SU-DHL-6 (cell line): ENCODE measurements around the gene TEAD3.
"Not testable (repeated sequence)": the region's sequence is repeated elsewhere in the genome, so short reads cannot be mapped to it uniquely, and the experiment has no call there.

Source experiments
- EZH2phosphoT487 ChIP-seq: fragments of 200-600 bp; sonication (generic), shearing (Covaris generic); conservative IDR thresholded peaks from 2 replicates; pipeline ENCODE4 v1.6.1; 2018; ENCODE audit warnings: mild to moderate bottlenecking, antibody characterized with exemption, low read length, moderate library complexity, mixed read lengths
- TF ChIP-seq, protein P1 (sequence below): fragments of 200-600 bp; sonication (generic); IDR thresholded peaks from one replicate; pipeline ENCODE4 v1.5.1; 2017; ENCODE audit warnings: antibody characterized with exemption, mild to moderate bottlenecking, low read length, moderate library complexity; ENCODE audit not compliant: insufficient read depth, poor library complexity, severe bottlenecking

DNA sequence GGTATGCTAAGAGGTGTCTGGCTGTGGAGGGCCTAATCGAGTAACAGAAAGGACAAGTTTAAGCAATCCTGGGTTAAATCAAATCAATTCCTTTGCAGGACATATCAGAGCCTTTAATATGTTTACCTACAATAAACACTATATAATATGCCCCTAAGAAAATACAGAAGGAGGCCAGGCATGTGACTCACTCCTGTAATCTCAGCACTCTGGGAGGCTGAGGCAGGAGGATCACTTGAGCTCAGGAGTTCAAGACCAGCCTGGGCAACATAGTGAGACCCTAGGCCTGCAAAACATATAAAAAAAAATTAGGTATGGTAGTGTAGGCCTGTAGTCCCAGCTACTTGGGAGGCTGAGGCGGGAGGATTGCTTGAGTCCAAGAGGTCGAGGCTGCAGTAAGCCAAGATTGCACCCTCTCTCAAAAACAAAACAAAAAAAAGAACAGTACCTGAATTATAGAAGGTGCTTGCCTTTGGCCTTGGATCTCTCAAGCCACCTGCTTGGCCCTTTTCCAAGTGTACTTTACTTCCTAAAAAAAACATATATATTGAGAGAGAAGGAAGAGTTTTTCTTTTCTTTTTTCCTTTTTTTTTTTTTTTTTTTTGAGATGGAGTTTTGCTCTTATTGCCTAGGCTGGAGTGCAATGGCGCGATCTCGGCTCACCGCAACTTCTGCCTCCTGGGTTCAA lies 58.4 kb downstream of the TEAD3 start:
- TF ChIP-seq EZH2phosphoT487: not testable (repeated sequence)
- TF ChIP-seq, protein P1, sequence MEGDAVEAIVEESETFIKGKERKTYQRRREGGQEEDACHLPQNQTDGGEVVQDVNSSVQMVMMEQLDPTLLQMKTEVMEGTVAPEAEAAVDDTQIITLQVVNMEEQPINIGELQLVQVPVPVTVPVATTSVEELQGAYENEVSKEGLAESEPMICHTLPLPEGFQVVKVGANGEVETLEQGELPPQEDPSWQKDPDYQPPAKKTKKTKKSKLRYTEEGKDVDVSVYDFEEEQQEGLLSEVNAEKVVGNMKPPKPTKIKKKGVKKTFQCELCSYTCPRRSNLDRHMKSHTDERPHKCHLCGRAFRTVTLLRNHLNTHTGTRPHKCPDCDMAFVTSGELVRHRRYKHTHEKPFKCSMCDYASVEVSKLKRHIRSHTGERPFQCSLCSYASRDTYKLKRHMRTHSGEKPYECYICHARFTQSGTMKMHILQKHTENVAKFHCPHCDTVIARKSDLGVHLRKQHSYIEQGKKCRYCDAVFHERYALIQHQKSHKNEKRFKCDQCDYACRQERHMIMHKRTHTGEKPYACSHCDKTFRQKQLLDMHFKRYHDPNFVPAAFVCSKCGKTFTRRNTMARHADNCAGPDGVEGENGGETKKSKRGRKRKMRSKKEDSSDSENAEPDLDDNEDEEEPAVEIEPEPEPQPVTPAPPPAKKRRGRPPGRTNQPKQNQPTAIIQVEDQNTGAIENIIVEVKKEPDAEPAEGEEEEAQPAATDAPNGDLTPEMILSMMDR: not testable (repeated sequence)
